Activated naive CD4-positive, alpha-beta T cell (primary cell): Measurements from ENCODE around the gene EGFLAM.
"Not testable (repeated sequence)": the region's sequence is repeated elsewhere in the genome, so short reads cannot be mapped to it uniquely, and the experiment has no call there.

Experiments used
- DNase-seq, 4 experiments: peaks; one replicate each; lab custom pipeline; 2025; lab: John Stamatoyannopoulos, UW

Gene EGFLAM

GRCh38 chr5:38375423-38375822 lies 117.1 kb downstream of the EGFLAM start:
- no peak for DNase-seq

- DNase-seq, result no peak
Observed at GRCh38 chr5:38376404-38376803, 118.0 kb downstream of the EGFLAM start.

GRCh38 chr5:38378579-38378978 lies 120.2 kb downstream of the EGFLAM start:
- no peak for DNase-seq

GRCh38 chr5:38379350-38379937 lies 121.1 kb downstream of the EGFLAM start:
- DNase-seq, result no peak

GRCh38 chr5:38380537-38380936 lies 122.2 kb downstream of the EGFLAM start:
- no peak for DNase-seq

GRCh38 chr5:38381361-38381760 lies 123.0 kb downstream of the EGFLAM start:
- DNase-seq, result no peak

- DNase-seq, result peak in 1 of 4 experiments; percentile 4
Observed at GRCh38 chr5:38382898-38383297, 124.5 kb downstream of the EGFLAM start.

- DNase-seq, result no peak
Observed at GRCh38 chr5:38383701-38384100, 125.3 kb downstream of the EGFLAM start.

GRCh38 chr5:38384396-38384795 lies 126.0 kb downstream of the EGFLAM start:
- no peak for DNase-seq

GRCh38 chr5:38387161-38387560 lies 128.8 kb downstream of the EGFLAM start:
- DNase-seq, result no peak

- DNase-seq, result no peak
Observed at GRCh38 chr5:38393636-38394035, 135.3 kb downstream of the EGFLAM start.

- DNase-seq, result no peak
Observed at GRCh38 chr5:38396766-38397165, 138.4 kb downstream of the EGFLAM start.

GRCh38 chr5:38400365-38400764 lies 142.0 kb downstream of the EGFLAM start:
- no peak for DNase-seq

- no peak for DNase-seq
Observed at GRCh38 chr5:38401145-38401544, 142.8 kb downstream of the EGFLAM start.

- no peak for DNase-seq
Observed at GRCh38 chr5:38403406-38403805, 145.0 kb downstream of the EGFLAM start.

GRCh38 chr5:38403877-38404635 lies 145.7 kb downstream of the EGFLAM start:
- DNase-seq, result no peak

GRCh38 chr5:38404667-38405276 lies 146.4 kb downstream of the EGFLAM start:
- no peak for DNase-seq

GRCh38 chr5:38408446-38409198 lies 150.3 kb downstream of the EGFLAM start:
- DNase-seq, result no peak

GRCh38 chr5:38410304-38410990 lies 152.1 kb downstream of the EGFLAM start:
- DNase-seq, result no peak

GRCh38 chr5:38413696-38414095 lies 155.3 kb downstream of the EGFLAM start:
- DNase-seq, result no peak

GRCh38 chr5:38414348-38414747 lies 156.0 kb downstream of the EGFLAM start:
- DNase-seq, result no peak

- DNase-seq, result not testable (repeated sequence)
Observed at GRCh38 chr5:38415772-38416171, 157.4 kb downstream of the EGFLAM start.
